WTC11 (cell line): ENCODE data around the gene MTX1.

Experiments used
- ARID4B ChIP-seq: sonication (generic); formaldehyde crosslinking; IDR thresholded peaks from 2 replicates; pipeline ENCODE4 v1.8.0; 2023; ENCODE audit warnings: missing genetic modification reagents, mild to moderate bottlenecking, borderline replicate concordance
- CTCF ChIP-seq: fragments of 200-600 bp; IDR thresholded peaks from 2 replicates; pipeline ENCODE4 v1.8.0; 2022; ENCODE audit warnings: antibody characterized with exemption
- E2F5 ChIP-seq: sonication (generic); formaldehyde crosslinking; IDR thresholded peaks from 2 replicates; pipeline ENCODE4 v1.8.1; 2022; ENCODE audit warnings: mild to moderate bottlenecking, moderate library complexity, missing genetic modification reagents
- EMX1 ChIP-seq: fragments of 250-450 bp; sonication (Bioruptor Pico); IDR thresholded peaks from 2 replicates; pipeline ENCODE4 v1.8.0; 2021; ENCODE audit warnings: mild to moderate bottlenecking
- ESRRA ChIP-seq: sonication (generic); formaldehyde crosslinking; IDR thresholded peaks from 2 replicates; pipeline ENCODE4 v1.8.1; 2022; ENCODE audit warnings: mild to moderate bottlenecking, missing genetic modification reagents, borderline replicate concordance
- JUN ChIP-seq: sonication (generic); formaldehyde crosslinking; IDR thresholded peaks from 2 replicates; pipeline ENCODE4 v1.8.0; 2023; ENCODE audit warnings: mild to moderate bottlenecking, missing genetic modification reagents
- MLX ChIP-seq: sonication (generic); formaldehyde crosslinking; IDR thresholded peaks from 2 replicates; pipeline ENCODE4 v1.8.1; 2023; ENCODE audit warnings: mild to moderate bottlenecking, missing genetic modification reagents, moderate library complexity
- NR1H2 ChIP-seq: sonication (generic); formaldehyde crosslinking; IDR thresholded peaks from 2 replicates; pipeline ENCODE4 v1.9.0; 2021; ENCODE audit warnings: mild to moderate bottlenecking, moderate library complexity, missing genetic modification reagents
- SP1 ChIP-seq: sonication (generic); formaldehyde crosslinking; conservative IDR thresholded peaks from 2 replicates; pipeline ENCODE4 v1.8.1; 2022; ENCODE audit warnings: missing genetic modification reagents
- TEAD1 ChIP-seq: sonication (generic); formaldehyde crosslinking; IDR thresholded peaks from 2 replicates; pipeline ENCODE4 v1.8.0; 2022; ENCODE audit warnings: mild to moderate bottlenecking, missing genetic modification reagents
- USF2 ChIP-seq: sonication (generic); formaldehyde crosslinking; IDR thresholded peaks from 2 replicates; pipeline ENCODE4 v1.8.1; 2023; ENCODE audit warnings: mild to moderate bottlenecking, missing genetic modification reagents, moderate library complexity
- ZNF416 ChIP-seq: fragments of 250-450 bp; sonication (Bioruptor Pico); IDR thresholded peaks from 2 replicates; pipeline ENCODE4 v1.9.0; 2021; ENCODE audit warnings: mild to moderate bottlenecking, inconsistent platforms
- ZNF532 ChIP-seq: fragments of 250-450 bp; sonication (Bioruptor Pico); IDR thresholded peaks from 2 replicates; pipeline ENCODE4 v1.9.0; 2021; ENCODE audit warnings: mild to moderate bottlenecking, borderline replicate concordance

- TF ChIP-seq CTCF (no peak), E2F5 (CRISPR knock-in tag) (no peak), JUN (CRISPR knock-in tag) (no peak), EMX1 (CRISPR knock-in tag) (no peak), USF2 (CRISPR knock-in tag) (no peak), NR1H2 (CRISPR knock-in tag) (no peak), TEAD1 (CRISPR knock-in tag) (no peak), ZNF416 (CRISPR knock-in tag) (no peak), ZNF532 (CRISPR knock-in tag) (no peak), ARID4B (CRISPR knock-in tag) (no peak), ESRRA (no peak), SP1 (CRISPR knock-in tag) (no peak), MLX (no peak)
Measured at GRCh38 chr1:155158991-155159390, 49.5 kb upstream of the MTX1 start.
